Measurements from ENCODE around the gene TIA1.
"Not testable (repeated sequence)": the region's sequence is repeated elsewhere in the genome, so short reads cannot be mapped to it uniquely, and the experiment has no call there.

Gene TIA1

GRCh38 chr2:70248181-70248847, at the start of gene TIA1:
TIA1 (minus strand) TSS chr2:70248628; CDS start chr2:70248430, 198 bp downstream.
- peak; percentile 98 for DNase-seq (ENCODE audit: low spot score)

- not testable (repeated sequence) for DNase-seq (ENCODE audit: low spot score)
Observed at GRCh38 chr2:70297828-70298227, 49.4 kb upstream of the TIA1 start.

GRCh38 chr2:70283500-70284191, 35.2 kb upstream of the TIA1 start:
- no peak for DNase-seq (ENCODE audit: low spot score)

- no peak for DNase-seq (ENCODE audit: low spot score)
Observed at GRCh38 chr2:70282439-70282838, 34.0 kb upstream of the TIA1 start.

- DNase-seq (ENCODE audit: low spot score): no peak
Observed at GRCh38 chr2:70280242-70280798, 31.9 kb upstream of the TIA1 start.

GRCh38 chr2:70270323-70270722, 21.9 kb upstream of the TIA1 start:
- no peak for DNase-seq (ENCODE audit: low spot score)

GRCh38 chr2:70269422-70270302, 21.2 kb upstream of the TIA1 start:
- DNase-seq (ENCODE audit: low spot score): not testable (repeated sequence)

GRCh38 chr2:70266925-70267324, 18.5 kb upstream of the TIA1 start:
- DNase-seq (ENCODE audit: low spot score): not testable (repeated sequence)

GRCh38 chr2:70261501-70261900, 13.1 kb upstream of the TIA1 start:
- DNase-seq (ENCODE audit: low spot score): no peak

GRCh38 chr2:70258532-70258875, 10.1 kb upstream of the TIA1 start:
- DNase-seq (ENCODE audit: low spot score): no peak

GRCh38 chr2:70255637-70256314, 7.3 kb upstream of the TIA1 start:
- DNase-seq (ENCODE audit: low spot score): no peak

- DNase-seq (ENCODE audit: low spot score): no peak
Observed at GRCh38 chr2:70250434-70250833, 2.0 kb upstream of the TIA1 start.

GRCh38 chr2:70247364-70248180, 856 bp downstream of the TIA1 start:
- DNase-seq (ENCODE audit: low spot score): no peak

GRCh38 chr2:70243806-70244584, 4.4 kb downstream of the TIA1 start:
- DNase-seq (ENCODE audit: low spot score): no peak

- DNase-seq (ENCODE audit: low spot score): no peak
Observed at GRCh38 chr2:70242552-70242951, 5.9 kb downstream of the TIA1 start.

GRCh38 chr2:70241340-70241739, 7.1 kb downstream of the TIA1 start:
- DNase-seq (ENCODE audit: low spot score): no peak

GRCh38 chr2:70240599-70240998, 7.8 kb downstream of the TIA1 start:
- no peak for DNase-seq (ENCODE audit: low spot score)

- DNase-seq (ENCODE audit: low spot score): no peak
Observed at GRCh38 chr2:70233926-70234325, 14.5 kb downstream of the TIA1 start.

- DNase-seq (ENCODE audit: low spot score): no peak
Observed at GRCh38 chr2:70226781-70227180, 21.6 kb downstream of the TIA1 start.

GRCh38 chr2:70223305-70223704, 25.1 kb downstream of the TIA1 start:
- DNase-seq (ENCODE audit: low spot score): not testable (repeated sequence)

All from activated CD4-positive, alpha-beta T cell treated with anti-CD3 and anti-CD28 coated beads, Interleukin-2, Interleukin-4, amounts not matched to agents 100 ng/mL and 50 ng/mL, durations not matched to agents 16 hours and 8 hours (primary cell).